ENCODE measurements around the gene IMPACT.
A peak's percentile ranks its signal among the peaks of the same experiment; 100 is the strongest.

Gene IMPACT

GRCh38 chr18:24459772-24460171 is 33.3 kb downstream of the IMPACT start:
- Histone ChIP-seq H3K79me1 (ENCODE audit: low read length) (no peaks in the 10 kb centered on the region), H3K4me1 (ENCODE audit: control insufficient read depth in 1 of 2, insufficient read depth in 2 of 2, low read length in 2 of 2) (no peaks in the 10 kb centered on the region), H4K8ac (ENCODE audit: low read depth, low read length) (no peak overlapping the region), H3K4me2 (ENCODE audit: low read length) (no peak overlapping the region), H3K36me3 (ENCODE audit: control insufficient read depth in 1 of 2, insufficient read depth in 2 of 2, low read length in 2 of 2) (no peaks in the 10 kb centered on the region), H3K18ac (ENCODE audit: low read length) (no peak overlapping the region), H3K27me3 (ENCODE audit: insufficient read depth, low read length) (no peaks in the 10 kb centered on the region), H3K79me2 (ENCODE audit: control insufficient read depth, insufficient read depth, low read length, poor library complexity) (no peaks in the 10 kb centered on the region), H3K9ac (ENCODE audit: low read length) (no peak overlapping the region), H4K12ac (ENCODE audit: low read depth, low read length) (no peak overlapping the region), H2AFZ (ENCODE audit: insufficient read depth, low read length, poor library complexity) (no peak overlapping the region), H2AK5ac (ENCODE audit: low read length) (no peak overlapping the region), H3K23ac (ENCODE audit: low read length) (no peak overlapping the region), H3K4me3 (ENCODE audit: low read depth, low read length) (no peak overlapping the region), H3K9me3 (ENCODE audit: insufficient read depth, low read depth, low read length) (no peaks in the 10 kb centered on the region), H3K14ac (ENCODE audit: low read length) (no peak overlapping the region), H2BK12ac (ENCODE audit: low read length) (no peak overlapping the region), H2BK5ac (ENCODE audit: low read depth, low read length, poor library complexity) (no peak overlapping the region), H3K4ac (ENCODE audit: low read depth, low read length) (no peak overlapping the region), H3K27ac (ENCODE audit: low read depth, low read length) (no peak overlapping the region), H4K91ac (ENCODE audit: low read depth, low read length) (no peak overlapping the region), H2BK120ac (ENCODE audit: insufficient read depth, low read length, poor library complexity) (no peak overlapping the region)
- no peak for DNase-seq
- no CpG with 5 or more reads among the region's 4 CpGs for WGBS (ENCODE audit: extremely low coverage, insufficient coverage, insufficient read length)

- Histone ChIP-seq H2BK12ac (ENCODE audit: low read length) (no peak within 1 kb of the TSS), H4K12ac (ENCODE audit: low read depth, low read length) (no peak within 1 kb of the TSS), H3K18ac (ENCODE audit: low read length) (no peak within 1 kb of the TSS), H3K36me3 (ENCODE audit: control insufficient read depth in 1 of 2, insufficient read depth in 2 of 2, low read length in 2 of 2) (no peaks in the 10 kb centered on the region), H2BK5ac (ENCODE audit: low read depth, low read length, poor library complexity) (no peak within 1 kb of the TSS), H3K4me1 (ENCODE audit: control insufficient read depth in 1 of 2, insufficient read depth in 2 of 2, low read length in 2 of 2) (no peaks in the 10 kb centered on the region), H2BK120ac (ENCODE audit: insufficient read depth, low read length, poor library complexity) (no peak within 1 kb of the TSS), H3K4me3 (ENCODE audit: low read depth, low read length) (no peak within 1 kb of the TSS), H4K8ac (ENCODE audit: low read depth, low read length) (no peak within 1 kb of the TSS), H3K14ac (ENCODE audit: low read length) (no peak within 1 kb of the TSS), H3K9ac (ENCODE audit: low read length) (no peak within 1 kb of the TSS), H2AFZ (ENCODE audit: insufficient read depth, low read length, poor library complexity) (no peak within 1 kb of the TSS), H3K9me3 (ENCODE audit: insufficient read depth, low read depth, low read length) (no peaks in the 10 kb centered on the region), H4K91ac (ENCODE audit: low read depth, low read length) (no peak within 1 kb of the TSS), H2AK5ac (ENCODE audit: low read length) (no peak within 1 kb of the TSS), H3K4ac (ENCODE audit: low read depth, low read length) (no peak within 1 kb of the TSS), H3K4me2 (ENCODE audit: low read length) (no peak within 1 kb of the TSS), H3K23ac (ENCODE audit: low read length) (no peak within 1 kb of the TSS), H3K27ac (ENCODE audit: low read depth, low read length) (no peak within 1 kb of the TSS), H3K79me2 (ENCODE audit: control insufficient read depth, insufficient read depth, low read length, poor library complexity) (no peaks in the 10 kb centered on the region), H3K27me3 (ENCODE audit: insufficient read depth, low read length) (no peaks in the 10 kb centered on the region), H3K79me1 (ENCODE audit: low read length) (no peaks in the 10 kb centered on the region)
- WGBS (ENCODE audit: extremely low coverage, insufficient coverage, insufficient read length) = no CpG with 5 or more reads among the region's 1 CpG
- DNase-seq = no peak
Observed at GRCh38 chr18:24460388-24460787, 33.9 kb downstream of the IMPACT start, which contains the start of gene HRH4. Gene HRH4, plus strand, starts transcription at chr18:24460637. Its CDS starts 92 bp downstream, at chr18:24460729.

GRCh38 chr18:24461996-24462395 is 35.5 kb downstream of the IMPACT start:
- no peak overlapping the region for H3K14ac ChIP-seq (ENCODE audit: low read length)
- peak; percentile 51 to 83 for DNase-seq
- no peaks in the 10 kb centered on the region for H3K9me3 ChIP-seq (ENCODE audit: insufficient read depth, low read depth, low read length)
- H3K9ac ChIP-seq (ENCODE audit: low read length) = no peak overlapping the region
- H2AFZ ChIP-seq (ENCODE audit: insufficient read depth, low read length, poor library complexity) = no peak overlapping the region
- no peaks in the 10 kb centered on the region for H3K27me3 ChIP-seq (ENCODE audit: insufficient read depth, low read length)
- no peak overlapping the region for H2BK120ac ChIP-seq (ENCODE audit: insufficient read depth, low read length, poor library complexity)
- H3K27ac ChIP-seq (ENCODE audit: low read depth, low read length) = no peak overlapping the region
- no peaks in the 10 kb centered on the region for H3K79me1 ChIP-seq (ENCODE audit: low read length)
- no peak overlapping the region for H4K8ac ChIP-seq (ENCODE audit: low read depth, low read length)
- H3K79me2 ChIP-seq (ENCODE audit: control insufficient read depth, insufficient read depth, low read length, poor library complexity) = no peaks in the 10 kb centered on the region
- no peak overlapping the region for H2BK12ac ChIP-seq (ENCODE audit: low read length)
- H3K4me1 ChIP-seq (ENCODE audit: control insufficient read depth in 1 of 2, insufficient read depth in 2 of 2, low read length in 2 of 2) = no peaks in the 10 kb centered on the region
- no peak overlapping the region for H3K4me3 ChIP-seq (ENCODE audit: low read depth, low read length)
- no peak overlapping the region for H4K91ac ChIP-seq (ENCODE audit: low read depth, low read length)
- no peak overlapping the region for H2BK5ac ChIP-seq (ENCODE audit: low read depth, low read length, poor library complexity)
- H3K36me3 ChIP-seq (ENCODE audit: control insufficient read depth in 1 of 2, insufficient read depth in 2 of 2, low read length in 2 of 2) = no peaks in the 10 kb centered on the region
- no CpG with 5 or more reads among the region's 8 CpGs for WGBS (ENCODE audit: extremely low coverage, insufficient coverage, insufficient read length)
- H3K18ac ChIP-seq (ENCODE audit: low read length) = no peak overlapping the region
- no peak overlapping the region for H2AK5ac ChIP-seq (ENCODE audit: low read length)
- no peak overlapping the region for H3K4me2 ChIP-seq (ENCODE audit: low read length)
- no peak overlapping the region for H4K12ac ChIP-seq (ENCODE audit: low read depth, low read length)
- no peak overlapping the region for H3K4ac ChIP-seq (ENCODE audit: low read depth, low read length)
- H3K23ac ChIP-seq (ENCODE audit: low read length) = no peak overlapping the region

- Histone ChIP-seq H3K9ac (ENCODE audit: low read length) (peak overlapping the region; percentile 37), H3K4me2 (ENCODE audit: low read length) (no peak overlapping the region), H3K4me3 (ENCODE audit: low read depth, low read length) (no peak overlapping the region), H4K8ac (ENCODE audit: low read depth, low read length) (no peak overlapping the region), H3K9me3 (ENCODE audit: insufficient read depth, low read depth, low read length) (no peaks in the 10 kb centered on the region), H4K12ac (ENCODE audit: low read depth, low read length) (no peak overlapping the region), H4K91ac (ENCODE audit: low read depth, low read length) (no peak overlapping the region), H3K36me3 (ENCODE audit: control insufficient read depth in 1 of 2, insufficient read depth in 2 of 2, low read length in 2 of 2) (no peaks in the 10 kb centered on the region), H3K79me2 (ENCODE audit: control insufficient read depth, insufficient read depth, low read length, poor library complexity) (no peaks in the 10 kb centered on the region), H2AK5ac (ENCODE audit: low read length) (no peak overlapping the region), H3K27ac (ENCODE audit: low read depth, low read length) (no peak overlapping the region), H3K27me3 (ENCODE audit: insufficient read depth, low read length) (no peaks in the 10 kb centered on the region), H3K4me1 (ENCODE audit: control insufficient read depth in 1 of 2, insufficient read depth in 2 of 2, low read length in 2 of 2) (no peaks in the 10 kb centered on the region), H2BK120ac (ENCODE audit: insufficient read depth, low read length, poor library complexity) (no peak overlapping the region), H2AFZ (ENCODE audit: insufficient read depth, low read length, poor library complexity) (no peak overlapping the region), H3K4ac (ENCODE audit: low read depth, low read length) (no peak overlapping the region), H2BK5ac (ENCODE audit: low read depth, low read length, poor library complexity) (no peak overlapping the region), H3K18ac (ENCODE audit: low read length) (no peak overlapping the region), H3K23ac (ENCODE audit: low read length) (no peak overlapping the region), H3K14ac (ENCODE audit: low read length) (no peak overlapping the region), H2BK12ac (ENCODE audit: low read length) (no peak overlapping the region), H3K79me1 (ENCODE audit: low read length) (no peaks in the 10 kb centered on the region)
- no CpG with 5 or more reads among the region's 5 CpGs for WGBS (ENCODE audit: extremely low coverage, insufficient coverage, insufficient read length)
- no peak for DNase-seq
Observed at GRCh38 chr18:24462838-24463775, 36.6 kb downstream of the IMPACT start.

Data from trophoblast cell (in vitro differentiated cells and primary cell).